ENCODE results near the gene TMEM237. TPM values are rescaled to one million over a fixed set of nuclear protein-coding genes. Genes with fewer than 3 reads are reported as not detected.

TMEM237 gene
- total RNA-seq (1 to 10 TPM; 2.0 to 5.2 TPM), polyA plus RNA-seq (1 to 10 TPM; 1.2 to 2.5 TPM)

DNA sequence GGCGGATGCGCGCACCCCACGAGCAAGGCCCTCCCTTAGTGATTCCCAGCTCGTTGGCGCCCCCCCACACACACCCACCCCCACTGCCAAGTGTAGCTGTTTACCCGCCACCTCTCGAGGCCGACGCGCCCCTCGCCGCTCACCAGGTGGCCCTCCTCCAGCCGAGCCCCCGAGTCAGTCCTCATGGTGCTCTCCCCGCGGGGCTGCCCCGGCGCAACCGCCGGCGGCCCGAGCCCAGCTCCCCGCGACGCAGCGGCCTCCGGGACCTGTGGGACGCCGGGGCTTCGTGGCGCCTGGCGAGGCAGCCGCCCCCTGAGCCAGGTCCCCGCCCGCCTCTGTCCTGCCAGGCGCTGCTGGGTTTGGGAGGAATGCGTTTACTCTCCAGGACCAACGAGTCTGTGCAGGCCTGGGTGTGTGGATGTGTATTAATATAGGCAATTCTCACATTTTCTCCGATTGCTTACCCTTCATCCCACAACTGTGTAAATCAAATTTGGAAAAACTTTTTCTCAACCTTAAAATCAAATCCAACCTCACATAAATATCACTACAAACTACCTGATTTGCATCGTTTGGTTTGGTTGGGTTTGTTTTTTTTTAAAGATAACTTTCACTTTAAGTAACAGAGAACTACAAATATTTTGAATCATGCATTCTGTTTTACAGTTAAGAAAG, at the start of gene TMEM237:
Gene TMEM237 (minus strand): TSS at position 288 of the 675 bp plus-strand sequence. CDS start 103 bp downstream, at position 185.
- WGBS: 1% methylated on average over 41 of the region's 41 CpGs
- DNase-seq (ENCODE audit: low spot score): no peak
- no peaks in the 10 kb centered on the region for H3K36me3 ChIP-seq (ENCODE audit: control insufficient read depth in 4 of 4, insufficient read depth in 3 of 4, low read depth in 1 of 4, low read length in 3 of 4)
- H3K4me1 ChIP-seq (ENCODE audit: control insufficient read depth in 4 of 4, insufficient read depth in 4 of 4, low read length in 3 of 4): peaks cover 2 to 9% (median 6%) of the 10 kb centered on the region in 4 donors
- H3K4me3 ChIP-seq (ENCODE audit: low read depth in 1 of 3, low read length in 3 of 3): peak within 1 kb of the TSS; percentile 89 to 99 (median 98)
- no peaks in the 10 kb centered on the region for H3K9me3 ChIP-seq (ENCODE audit: control insufficient read depth in 4 of 4, low read length in 3 of 4)
- peak within 1 kb of the TSS; percentile 83 to 88 for H3K9ac ChIP-seq (ENCODE audit: low read depth in 1 of 2, low read length in 2 of 2)
- peak within 1 kb of the TSS; percentile 73 to 78 for H3K27ac ChIP-seq (ENCODE audit: low read depth in 1 of 2, low read length in 2 of 2)
- TF ChIP-seq TAF1 (conservative IDR thresholded peaks at IDR 0.05): no peak
- no peak for TF ChIP-seq RAD21 (IDR thresholded peaks at IDR 0.05)
- TF ChIP-seq JUND (IDR thresholded peaks at IDR 0.05): no peak
- no peak for TF ChIP-seq RXRA (IDR thresholded peaks at IDR 0.05)
- TF ChIP-seq HNF4G (IDR thresholded peaks at IDR 0.05): no peak
- no peak for TF ChIP-seq FOXA1 (IDR thresholded peaks at IDR 0.05)
- TF ChIP-seq FOXA2 (IDR thresholded peaks at IDR 0.05): no peak
- no peak for TF ChIP-seq MAX (IDR thresholded peaks at IDR 0.05)
- TF ChIP-seq CTCF (IDR thresholded peaks at IDR 0.05; ENCODE audit: low read depth, low read length, missing input control): no peak
- TF ChIP-seq EGR1 (IDR thresholded peaks at IDR 0.05; ENCODE audit: low read depth in 2 of 2): no peak
- TF ChIP-seq, protein P1, sequence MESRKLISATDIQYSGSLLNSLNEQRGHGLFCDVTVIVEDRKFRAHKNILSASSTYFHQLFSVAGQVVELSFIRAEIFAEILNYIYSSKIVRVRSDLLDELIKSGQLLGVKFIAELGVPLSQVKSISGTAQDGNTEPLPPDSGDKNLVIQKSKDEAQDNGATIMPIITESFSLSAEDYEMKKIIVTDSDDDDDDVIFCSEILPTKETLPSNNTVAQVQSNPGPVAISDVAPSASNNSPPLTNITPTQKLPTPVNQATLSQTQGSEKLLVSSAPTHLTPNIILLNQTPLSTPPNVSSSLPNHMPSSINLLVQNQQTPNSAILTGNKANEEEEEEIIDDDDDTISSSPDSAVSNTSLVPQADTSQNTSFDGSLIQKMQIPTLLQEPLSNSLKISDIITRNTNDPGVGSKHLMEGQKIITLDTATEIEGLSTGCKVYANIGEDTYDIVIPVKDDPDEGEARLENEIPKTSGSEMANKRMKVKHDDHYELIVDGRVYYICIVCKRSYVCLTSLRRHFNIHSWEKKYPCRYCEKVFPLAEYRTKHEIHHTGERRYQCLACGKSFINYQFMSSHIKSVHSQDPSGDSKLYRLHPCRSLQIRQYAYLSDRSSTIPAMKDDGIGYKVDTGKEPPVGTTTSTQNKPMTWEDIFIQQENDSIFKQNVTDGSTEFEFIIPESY (IDR thresholded peaks at IDR 0.05): no peak
- TF ChIP-seq NR2F2 (IDR thresholded peaks at IDR 0.05): no peak
- TF ChIP-seq SP1 (IDR thresholded peaks at IDR 0.05): no peak
- TF ChIP-seq, protein P2, sequence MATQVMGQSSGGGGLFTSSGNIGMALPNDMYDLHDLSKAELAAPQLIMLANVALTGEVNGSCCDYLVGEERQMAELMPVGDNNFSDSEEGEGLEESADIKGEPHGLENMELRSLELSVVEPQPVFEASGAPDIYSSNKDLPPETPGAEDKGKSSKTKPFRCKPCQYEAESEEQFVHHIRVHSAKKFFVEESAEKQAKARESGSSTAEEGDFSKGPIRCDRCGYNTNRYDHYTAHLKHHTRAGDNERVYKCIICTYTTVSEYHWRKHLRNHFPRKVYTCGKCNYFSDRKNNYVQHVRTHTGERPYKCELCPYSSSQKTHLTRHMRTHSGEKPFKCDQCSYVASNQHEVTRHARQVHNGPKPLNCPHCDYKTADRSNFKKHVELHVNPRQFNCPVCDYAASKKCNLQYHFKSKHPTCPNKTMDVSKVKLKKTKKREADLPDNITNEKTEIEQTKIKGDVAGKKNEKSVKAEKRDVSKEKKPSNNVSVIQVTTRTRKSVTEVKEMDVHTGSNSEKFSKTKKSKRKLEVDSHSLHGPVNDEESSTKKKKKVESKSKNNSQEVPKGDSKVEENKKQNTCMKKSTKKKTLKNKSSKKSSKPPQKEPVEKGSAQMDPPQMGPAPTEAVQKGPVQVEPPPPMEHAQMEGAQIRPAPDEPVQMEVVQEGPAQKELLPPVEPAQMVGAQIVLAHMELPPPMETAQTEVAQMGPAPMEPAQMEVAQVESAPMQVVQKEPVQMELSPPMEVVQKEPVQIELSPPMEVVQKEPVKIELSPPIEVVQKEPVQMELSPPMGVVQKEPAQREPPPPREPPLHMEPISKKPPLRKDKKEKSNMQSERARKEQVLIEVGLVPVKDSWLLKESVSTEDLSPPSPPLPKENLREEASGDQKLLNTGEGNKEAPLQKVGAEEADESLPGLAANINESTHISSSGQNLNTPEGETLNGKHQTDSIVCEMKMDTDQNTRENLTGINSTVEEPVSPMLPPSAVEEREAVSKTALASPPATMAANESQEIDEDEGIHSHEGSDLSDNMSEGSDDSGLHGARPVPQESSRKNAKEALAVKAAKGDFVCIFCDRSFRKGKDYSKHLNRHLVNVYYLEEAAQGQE (IDR thresholded peaks at IDR 0.05): no peak
- TF ChIP-seq YY1 (IDR thresholded peaks at IDR 0.05): no peak
- H3K27me3 ChIP-seq (ENCODE audit: control insufficient read depth in 4 of 4, insufficient read depth in 4 of 4, low read length in 3 of 4): no peaks in the 10 kb centered on the region

DNA sequence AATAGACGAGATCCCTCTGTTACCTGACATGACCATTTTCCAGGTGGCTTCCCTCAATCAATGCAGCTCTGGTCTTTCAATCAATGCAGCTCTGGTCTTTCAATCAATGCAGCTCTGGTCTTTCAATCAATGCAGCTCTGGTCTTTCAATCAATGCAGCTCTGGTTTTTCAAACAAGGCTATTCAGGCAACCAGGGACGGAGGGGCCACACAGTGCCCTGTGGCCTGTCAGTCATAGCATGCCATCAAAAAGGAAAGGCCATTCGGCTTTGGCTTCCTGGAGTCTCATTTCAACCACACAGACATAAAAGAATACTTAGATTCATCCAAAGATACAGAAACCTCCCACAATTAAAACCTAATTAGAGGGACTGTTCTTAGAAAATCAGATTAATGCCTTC, 41.9 kb upstream of the TMEM237 start:
- no peaks in the 10 kb centered on the region for H3K27me3 ChIP-seq (ENCODE audit: control insufficient read depth in 4 of 4, insufficient read depth in 4 of 4, low read length in 3 of 4)
- no peak overlapping the region for H3K9ac ChIP-seq (ENCODE audit: low read depth in 1 of 2, low read length in 2 of 2)
- H3K4me3 ChIP-seq (ENCODE audit: low read depth in 1 of 3, low read length in 3 of 3): no peak overlapping the region
- DNase-seq (ENCODE audit: low spot score): no peak
- no peak overlapping the region for H3K27ac ChIP-seq (ENCODE audit: low read depth in 1 of 2, low read length in 2 of 2)
- 90% methylated on average over 3 of the region's 3 CpGs for WGBS
- no peaks in the 10 kb centered on the region for H3K4me1 ChIP-seq (ENCODE audit: control insufficient read depth in 4 of 4, insufficient read depth in 4 of 4, low read length in 3 of 4)
- H3K36me3 ChIP-seq (ENCODE audit: control insufficient read depth in 4 of 4, insufficient read depth in 3 of 4, low read depth in 1 of 4, low read length in 3 of 4): no peaks in the 10 kb centered on the region
- no peaks in the 10 kb centered on the region for H3K9me3 ChIP-seq (ENCODE audit: control insufficient read depth in 4 of 4, low read length in 3 of 4)
- TF ChIP-seq FOXA1 (IDR thresholded peaks at IDR 0.05): no peak
- TF ChIP-seq, protein P1 (IDR thresholded peaks at IDR 0.05): no peak
- no peak for TF ChIP-seq TAF1 (conservative IDR thresholded peaks at IDR 0.05)
- no peak for TF ChIP-seq YY1 (IDR thresholded peaks at IDR 0.05)
- TF ChIP-seq RAD21 (IDR thresholded peaks at IDR 0.05): no peak
- TF ChIP-seq HNF4A (conservative IDR thresholded peaks at IDR 0.05): no peak
- no peak for TF ChIP-seq RXRA (IDR thresholded peaks at IDR 0.05)
- no peak for TF ChIP-seq EGR1 (IDR thresholded peaks at IDR 0.05; ENCODE audit: low read depth in 2 of 2)
- TF ChIP-seq JUND (IDR thresholded peaks at IDR 0.05): no peak
- TF ChIP-seq SP1 (IDR thresholded peaks at IDR 0.05): no peak
- TF ChIP-seq FOXA2 (IDR thresholded peaks at IDR 0.05): no peak
- TF ChIP-seq, protein P3, sequence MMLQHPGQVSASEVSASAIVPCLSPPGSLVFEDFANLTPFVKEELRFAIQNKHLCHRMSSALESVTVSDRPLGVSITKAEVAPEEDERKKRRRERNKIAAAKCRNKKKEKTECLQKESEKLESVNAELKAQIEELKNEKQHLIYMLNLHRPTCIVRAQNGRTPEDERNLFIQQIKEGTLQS (IDR thresholded peaks at IDR 0.05): no peak
- TF ChIP-seq, protein P2 (IDR thresholded peaks at IDR 0.05): no peak
- no peak for TF ChIP-seq HNF4G (IDR thresholded peaks at IDR 0.05)

All from liver (tissue), 9 donors.